Vagina (tissue), 2 donors: Measurements from ENCODE around the gene RAB4B. TPM values are rescaled to one million over a fixed set of nuclear protein-coding genes. Genes with fewer than 3 reads are reported as not detected.
"Not testable (repeated sequence)": the region's sequence is repeated elsewhere in the genome, so short reads cannot be mapped to it uniquely, and the experiment has no call there.

Source experiments
- DNase-seq, 2 donors: peaks; one replicate each; pipeline ENCODE4 v3.0.0-alpha.2; 2017; ENCODE audit errors: extremely low spot score in 2 of 2
- H3K27ac ChIP-seq: fragments of 200-600 bp; sonication (generic); one replicate; pipeline ENCODE4 v1.5.1; 2019
- H3K27me3 ChIP-seq: fragments of 200-600 bp; sonication (generic); one replicate; pipeline ENCODE4 v1.5.1; 2019
- H3K36me3 ChIP-seq, 2 donors: fragments of 200-600 bp; sonication (generic); one replicate each; pipeline ENCODE4 v1.5.1; 2017 to 2019
- H3K4me1 ChIP-seq: fragments of 200-600 bp; sonication (generic); one replicate; pipeline ENCODE4 v1.5.1; 2019
- H3K4me3 ChIP-seq, 2 donors: fragments of 200-600 bp; sonication (generic); 1 replicate in 1 of 2; 2 replicates in 1 of 2; pipeline ENCODE4 v1.5.1; 2016 to 2019
- H3K9me3 ChIP-seq: fragments of 200-600 bp; sonication (generic); one replicate; pipeline ENCODE4 v1.5.1; 2019
- CTCF ChIP-seq, 3 experiments: fragments of 450-650 bp in 2 of 3; fragments of 200-600 bp in 1 of 3; sonication (generic) in 1 of 3; IDR thresholded peaks; one replicate each; pipeline ENCODE4 v1.5.1; 2017 to 2019; ENCODE audit warnings: antibody characterized with exemption in 3 of 3, mild to moderate bottlenecking in 2 of 3, moderate library complexity in 2 of 3
- POLR2A ChIP-seq, 2 donors: fragments of 450-650 bp; IDR thresholded peaks; one replicate each; pipeline ENCODE4 v1.6.1; 2017; ENCODE audit warnings: antibody characterized with exemption in 2 of 2, mild to moderate bottlenecking in 2 of 2, moderate library complexity in 2 of 2
- POLR2AphosphoS5 ChIP-seq, 2 donors: sonication (generic); formaldehyde crosslinking; IDR thresholded peaks; one replicate each; pipeline ENCODE4 v1.9.0; 2017; ENCODE audit warnings: antibody characterized with exemption in 2 of 2, mild to moderate bottlenecking in 2 of 2, low read depth in 1 of 2; ENCODE audit not compliant: insufficient read depth in 1 of 2
- intact Hi-C: fragments of 100-400 bp; cut with DNase I; formaldehyde crosslinking; loops from one replicate; pipeline ENCODE4 v1.15.1; 2023
- total RNA-seq: library from RNA; depleted of rRNA; stranded (reverse); fragments of >200 nt; gene quantifications from one replicate; pipeline ENCODE4 v1.2.3, GENCODE V29; 2016

Gene RAB4B
- 22.3 TPM for total RNA-seq

GRCh38 chr19:40777937-40778705 lies at the start of gene RAB4B:
RAB4B (plus strand) TSS chr19:40778247; CDS start chr19:40778376, 129 bp downstream.
- peaks cover 15% of the 10 kb centered on the region for H3K4me1 ChIP-seq
- H3K4me3 ChIP-seq = peak within 1 kb of the TSS; percentile 56 to 90
- no peaks in the 10 kb centered on the region for H3K27me3 ChIP-seq
- intact Hi-C loops = no loop called here
- TF ChIP-seq POLR2A (IDR thresholded peaks at IDR 0.05) (peak in 1 of 2 donors; percentile 67), CTCF (IDR thresholded peaks at IDR 0.05) (peak in 1 of 3 experiments; percentile 1), POLR2AphosphoS5 (IDR thresholded peaks at IDR 0.05; ENCODE audit: insufficient read depth in 1 of 2, low read depth in 1 of 2) (peak; percentile 33 to 93)
- H3K36me3 ChIP-seq = no peaks in the 10 kb centered on the region
- peak within 1 kb of the TSS; percentile 88 for H3K27ac ChIP-seq
- H3K9me3 ChIP-seq = no peaks in the 10 kb centered on the region
- DNase-seq = peak; percentile 99 to 100

GRCh38 chr19:40730065-40730464 lies 48.0 kb upstream of the RAB4B start:
- H3K9me3 ChIP-seq, H3K27me3 ChIP-seq, H3K4me3 ChIP-seq, H3K4me1 ChIP-seq, H3K27ac ChIP-seq, intact Hi-C loops, DNase-seq: not testable (repeated sequence)
- H3K36me3 ChIP-seq = peaks cover 4 to 98% of the 10 kb centered on the region in 2 donors

GRCh38 chr19:40732304-40732703 lies 45.7 kb upstream of the RAB4B start:
- DNase-seq, H3K4me3 ChIP-seq, intact Hi-C loops, H3K27ac ChIP-seq, H3K9me3 ChIP-seq, H3K4me1 ChIP-seq, H3K27me3 ChIP-seq: not testable (repeated sequence)
- peaks cover 0 to 98% of the 10 kb centered on the region in 2 donors for H3K36me3 ChIP-seq

- intact Hi-C loops = no loop called here
- H3K27me3 ChIP-seq = no peaks in the 10 kb centered on the region
- H3K4me3 ChIP-seq = no peak overlapping the region
- H3K36me3 ChIP-seq = peaks cover 0 to 98% of the 10 kb centered on the region in 2 donors
- no peak for DNase-seq
- H3K27ac ChIP-seq = no peak overlapping the region
- peaks cover 8% of the 10 kb centered on the region for H3K4me1 ChIP-seq
- H3K9me3 ChIP-seq = no peaks in the 10 kb centered on the region
- TF ChIP-seq POLR2AphosphoS5 (IDR thresholded peaks at IDR 0.05; ENCODE audit: insufficient read depth in 1 of 2, low read depth in 1 of 2) (peak in 1 of 2 donors; percentile 14), CTCF (IDR thresholded peaks at IDR 0.05) (no peak)
These were observed 44.9 kb upstream of the RAB4B start for GRCh38 chr19:40733149-40733548.

- DNase-seq = no peak
- H3K27ac ChIP-seq = no peak overlapping the region
- intact Hi-C loops = no loop called here
- peaks cover 0 to 95% of the 10 kb centered on the region in 2 donors for H3K36me3 ChIP-seq
- no peaks in the 10 kb centered on the region for H3K27me3 ChIP-seq
- H3K4me3 ChIP-seq = no peak overlapping the region
- no peak for TF ChIP-seq CTCF (IDR thresholded peaks at IDR 0.05)
- TF ChIP-seq POLR2AphosphoS5 (IDR thresholded peaks at IDR 0.05; ENCODE audit: insufficient read depth in 1 of 2, low read depth in 1 of 2) = no peak
- TF ChIP-seq POLR2A (IDR thresholded peaks at IDR 0.05) = no peak
- peaks cover 19% of the 10 kb centered on the region for H3K4me1 ChIP-seq
- H3K9me3 ChIP-seq = no peaks in the 10 kb centered on the region
These were observed 42.9 kb upstream of the RAB4B start for GRCh38 chr19:40735013-40735771.

GRCh38 chr19:40736661-40737060 lies 41.4 kb upstream of the RAB4B start:
- peaks cover 32% of the 10 kb centered on the region for H3K4me1 ChIP-seq
- peak overlapping the region; percentile 33 for H3K27ac ChIP-seq
- H3K4me3 ChIP-seq = no peak overlapping the region
- peaks cover 0 to 83% of the 10 kb centered on the region in 2 donors for H3K36me3 ChIP-seq
- no peaks in the 10 kb centered on the region for H3K27me3 ChIP-seq
- intact Hi-C loops = no loop called here
- H3K9me3 ChIP-seq = no peaks in the 10 kb centered on the region
- DNase-seq = no peak
- no peak for TF ChIP-seq CTCF (IDR thresholded peaks at IDR 0.05)
- TF ChIP-seq POLR2AphosphoS5 (IDR thresholded peaks at IDR 0.05; ENCODE audit: insufficient read depth in 1 of 2, low read depth in 1 of 2) = no peak
- no peak for TF ChIP-seq POLR2A (IDR thresholded peaks at IDR 0.05)
